ENCODE data around the gene TMEM131.

The TMEM131 gene

DNA sequence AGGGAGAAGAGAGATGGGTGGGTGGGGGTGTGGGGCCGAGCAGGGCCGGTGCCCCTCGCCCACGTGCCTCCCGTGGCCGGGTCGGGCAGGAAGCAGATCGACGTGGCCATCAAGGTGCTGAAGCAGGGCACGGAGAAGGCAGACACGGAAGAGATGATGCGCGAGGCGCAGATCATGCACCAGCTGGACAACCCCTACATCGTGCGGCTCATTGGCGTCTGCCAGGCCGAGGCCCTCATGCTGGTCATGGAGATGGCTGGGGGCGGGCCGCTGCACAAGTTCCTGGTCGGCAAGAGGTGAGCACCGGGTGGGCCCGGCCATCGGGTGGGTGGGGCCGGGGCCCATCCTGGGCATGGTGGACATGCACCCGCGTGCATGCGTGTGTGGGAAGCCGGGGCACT lies 260.6 kb downstream of the TMEM131 start:
- no peak for DNase-seq

DNA sequence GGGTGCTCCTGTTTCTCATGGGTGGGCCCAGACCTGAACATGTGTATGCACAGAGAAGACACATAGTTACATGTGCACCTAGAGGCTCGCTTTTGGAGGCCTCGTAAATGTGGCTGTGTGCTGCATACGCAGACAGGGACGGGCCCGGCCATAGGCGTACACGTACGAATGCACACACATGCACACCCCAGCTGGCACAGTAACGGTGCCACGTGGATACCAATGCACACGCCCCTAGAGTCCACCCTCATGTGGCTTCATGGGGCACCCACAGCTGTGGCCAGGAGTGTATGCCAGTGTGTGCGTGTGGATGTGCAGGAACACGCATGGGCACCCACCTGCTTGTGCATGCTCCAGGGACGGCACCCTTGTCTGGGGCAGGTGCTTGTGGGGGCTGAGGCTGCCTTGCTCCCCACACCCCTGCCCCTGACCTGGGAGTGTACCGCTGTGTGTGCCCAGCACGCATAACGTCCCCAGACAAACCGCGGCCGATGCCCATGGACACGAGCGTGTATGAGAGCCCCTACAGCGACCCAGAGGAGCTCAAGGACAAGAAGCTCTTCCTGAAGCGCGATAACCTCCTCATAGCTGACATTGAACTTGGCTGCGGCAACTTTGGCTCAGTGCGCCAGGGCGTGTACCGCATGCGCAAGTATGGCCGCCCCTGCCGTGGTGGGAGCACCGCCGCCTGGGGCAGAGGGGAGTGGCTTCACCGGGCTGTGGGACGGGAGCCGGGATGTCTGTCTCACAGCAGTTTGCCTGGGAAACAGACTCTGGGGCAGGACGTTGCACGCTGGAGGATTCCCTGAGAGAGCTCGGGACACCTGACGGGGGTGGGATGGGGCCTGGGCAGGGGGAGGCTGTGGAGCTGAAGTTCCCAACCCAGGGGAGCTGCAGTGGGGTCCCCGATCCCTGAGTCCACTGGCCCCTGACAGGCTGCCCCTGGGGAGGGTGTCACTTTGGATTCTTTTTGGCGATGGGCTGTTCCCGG lies 261.4 kb downstream of the TMEM131 start:
- no peak for DNase-seq

DNA sequence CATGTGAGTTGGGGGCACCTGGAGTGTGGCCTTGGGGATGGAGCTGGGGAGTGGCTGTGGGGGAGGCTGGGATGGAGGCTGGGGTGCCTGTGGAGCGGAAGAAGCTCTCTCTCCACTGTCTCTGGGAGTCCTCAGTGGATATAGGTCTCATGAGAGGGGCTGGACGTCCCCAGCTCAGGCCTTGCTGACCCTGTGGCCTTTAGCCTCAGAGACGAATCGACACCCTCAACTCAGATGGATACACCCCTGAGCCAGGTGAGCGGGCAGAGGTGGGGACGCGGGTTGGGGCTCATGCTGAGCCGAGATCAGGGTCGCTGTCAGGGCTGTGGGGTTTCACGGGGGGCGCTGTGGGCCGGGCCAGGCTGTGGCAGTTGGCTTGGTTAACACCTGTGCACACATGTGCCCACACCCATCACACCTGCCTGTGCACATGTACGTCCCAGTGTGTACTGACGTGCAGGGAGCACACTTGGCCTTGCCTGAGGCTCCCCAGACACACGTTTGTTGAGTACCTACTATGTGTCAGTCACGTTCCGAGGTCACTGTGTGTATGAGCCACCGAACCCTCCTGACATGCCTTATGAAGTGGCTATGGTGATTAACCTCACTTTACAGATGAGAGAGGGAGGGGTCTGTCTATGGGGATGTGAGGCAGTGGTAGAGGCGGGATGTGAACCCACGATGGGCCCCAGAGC lies 262.3 kb downstream of the TMEM131 start:
- DNase-seq = no peak

DNA sequence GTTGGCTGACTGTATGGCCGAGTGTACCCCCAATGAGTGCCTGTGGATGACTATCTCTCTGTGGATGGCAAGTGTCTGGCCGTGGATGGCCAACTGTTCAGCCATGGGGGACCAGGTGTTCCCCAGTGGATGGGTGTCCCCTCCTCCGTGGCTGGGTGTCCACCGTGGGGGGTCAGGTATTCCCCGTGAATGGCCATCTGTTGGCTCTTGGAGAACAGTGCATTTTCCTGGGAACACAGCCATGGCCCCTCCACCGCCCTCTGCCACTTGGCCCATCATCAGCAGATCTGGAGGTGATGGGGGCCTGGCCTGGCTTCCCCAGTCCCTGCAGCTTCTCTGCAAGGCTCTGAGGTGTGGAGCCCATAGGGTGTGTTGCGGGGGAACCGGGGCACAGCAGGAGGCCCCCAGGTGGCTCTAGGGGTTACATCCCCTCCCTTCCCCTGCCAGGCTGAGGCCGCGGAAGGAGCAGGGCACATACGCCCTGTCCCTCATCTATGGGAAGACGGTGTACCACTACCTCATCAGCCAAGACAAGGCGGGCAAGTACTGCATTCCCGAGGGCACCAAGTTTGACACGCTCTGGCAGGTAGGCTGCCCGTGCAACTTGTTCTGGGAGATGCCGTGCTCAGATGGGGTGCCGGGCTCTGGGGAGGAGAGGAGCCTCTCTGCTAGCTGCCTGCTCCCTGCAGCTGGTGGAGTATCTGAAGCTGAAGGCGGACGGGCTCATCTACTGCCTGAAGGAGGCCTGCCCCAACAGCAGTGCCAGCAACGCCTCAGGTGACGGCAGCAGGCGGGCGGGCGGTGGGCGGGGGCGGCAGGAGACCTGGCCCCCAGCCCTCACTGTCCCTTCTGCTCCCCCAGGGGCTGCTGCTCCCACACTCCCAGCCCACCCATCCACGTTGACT lies 263.1 kb downstream of the TMEM131 start:
- DNase-seq = no peak

DNA sequence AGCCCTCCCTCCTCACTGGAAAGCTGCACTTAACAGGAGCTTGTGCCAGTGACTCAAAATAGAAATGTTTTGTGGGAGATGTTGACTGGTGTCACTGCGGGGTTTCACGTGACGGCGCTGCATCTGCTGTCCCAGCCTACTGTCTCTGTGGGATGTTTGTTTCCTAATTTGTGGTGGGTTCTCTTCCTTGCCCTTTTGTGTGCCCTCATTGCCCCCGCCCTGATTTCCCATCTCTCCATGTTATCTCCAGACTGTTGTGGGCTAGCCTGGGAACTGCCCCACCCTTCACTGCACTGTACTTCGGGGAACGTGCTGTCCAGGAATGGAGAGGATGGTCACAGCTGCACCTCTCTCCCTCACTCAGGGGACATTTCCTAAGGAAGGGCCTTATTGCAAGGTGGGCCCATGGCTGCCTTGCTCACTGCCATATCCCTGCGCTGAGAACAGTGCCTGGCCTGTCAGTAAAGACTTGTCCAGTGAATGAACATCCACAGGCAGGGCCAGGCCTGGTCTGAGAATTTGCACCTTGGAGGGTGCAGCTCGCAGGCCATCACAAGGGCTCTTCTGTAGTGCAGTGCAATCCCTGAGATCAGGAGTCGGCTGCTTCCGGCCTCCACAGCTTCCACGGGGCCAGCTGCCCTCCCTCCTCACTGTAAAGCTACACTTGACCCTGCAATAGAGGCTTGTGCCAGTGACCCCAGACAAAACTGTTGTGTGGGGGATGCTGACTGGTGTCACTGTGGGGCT lies 264.3 kb downstream of the TMEM131 start:
- DNase-seq = no peak

DNA sequence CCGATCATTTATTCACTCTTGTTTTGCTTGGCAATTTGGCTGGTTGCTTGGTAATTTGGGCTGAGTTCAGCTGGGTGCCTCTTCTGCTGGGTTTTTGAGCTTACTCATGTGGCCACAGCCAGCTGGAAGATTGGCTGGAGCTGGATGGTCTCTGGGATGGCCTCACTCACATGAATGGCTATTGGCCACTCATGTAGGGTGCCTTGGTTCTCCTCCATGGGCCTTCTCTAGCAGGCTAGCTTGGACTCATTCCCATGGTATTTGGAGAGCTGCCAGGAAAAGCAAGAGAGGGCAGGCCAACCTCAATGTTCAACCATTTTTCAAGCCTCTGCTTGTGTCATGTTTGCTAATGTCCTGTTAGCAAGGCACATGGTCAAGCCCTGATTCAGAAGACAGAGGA lies 265.5 kb downstream of the TMEM131 start:
- DNase-seq = peak; percentile 35

DNA sequence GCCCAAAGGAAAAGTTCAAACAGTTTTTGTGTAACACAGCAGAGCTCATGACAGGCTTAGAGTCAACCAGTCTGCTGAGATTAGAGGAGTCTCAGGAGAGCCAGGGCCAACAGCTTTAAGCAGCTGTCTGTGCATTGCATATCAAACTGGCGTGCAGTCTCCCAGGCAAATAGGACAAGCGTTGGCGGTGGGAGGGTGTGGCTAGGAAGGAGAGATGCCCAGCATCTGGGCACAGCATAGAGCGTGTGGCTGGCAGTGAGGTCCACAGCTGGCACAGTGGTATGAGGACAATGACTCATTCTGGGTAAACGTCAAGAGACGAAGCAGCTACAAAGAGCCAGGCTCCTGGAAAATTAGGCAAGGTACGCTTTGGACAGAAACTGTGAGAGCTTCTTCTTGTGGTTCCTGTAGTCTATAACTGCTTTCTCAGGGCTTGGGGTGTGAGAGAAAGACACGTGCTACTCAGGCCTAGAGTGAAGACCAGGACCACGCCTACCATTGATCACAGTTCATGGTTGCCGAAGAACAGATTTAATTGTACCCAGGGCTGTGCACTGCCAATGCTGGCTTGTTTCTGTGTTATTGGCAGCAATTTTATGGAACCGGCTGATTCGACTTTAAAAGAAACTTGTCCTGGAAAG lies 267.5 kb downstream of the TMEM131 start:
- DNase-seq = no peak

DNA sequence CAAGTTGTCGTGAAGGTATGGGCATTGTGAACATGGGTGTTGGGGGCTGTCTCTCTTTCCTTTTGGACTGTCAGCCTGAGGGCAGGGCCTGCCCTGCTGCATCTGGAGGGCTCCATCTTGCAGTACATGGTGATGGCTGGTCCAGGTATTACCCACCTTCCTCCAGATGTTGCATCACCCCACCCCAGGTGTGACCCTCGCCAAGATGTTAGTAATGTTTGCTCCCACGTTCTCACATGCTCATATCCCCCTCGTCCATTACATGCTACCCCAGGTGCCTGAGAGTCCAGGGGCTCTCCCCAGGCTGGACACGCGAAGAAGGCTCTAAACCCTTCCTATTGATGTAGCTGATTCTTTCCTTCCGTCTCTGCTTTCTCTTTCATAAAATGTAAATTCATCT lies 268.5 kb downstream of the TMEM131 start:
- DNase-seq = no peak

DNA sequence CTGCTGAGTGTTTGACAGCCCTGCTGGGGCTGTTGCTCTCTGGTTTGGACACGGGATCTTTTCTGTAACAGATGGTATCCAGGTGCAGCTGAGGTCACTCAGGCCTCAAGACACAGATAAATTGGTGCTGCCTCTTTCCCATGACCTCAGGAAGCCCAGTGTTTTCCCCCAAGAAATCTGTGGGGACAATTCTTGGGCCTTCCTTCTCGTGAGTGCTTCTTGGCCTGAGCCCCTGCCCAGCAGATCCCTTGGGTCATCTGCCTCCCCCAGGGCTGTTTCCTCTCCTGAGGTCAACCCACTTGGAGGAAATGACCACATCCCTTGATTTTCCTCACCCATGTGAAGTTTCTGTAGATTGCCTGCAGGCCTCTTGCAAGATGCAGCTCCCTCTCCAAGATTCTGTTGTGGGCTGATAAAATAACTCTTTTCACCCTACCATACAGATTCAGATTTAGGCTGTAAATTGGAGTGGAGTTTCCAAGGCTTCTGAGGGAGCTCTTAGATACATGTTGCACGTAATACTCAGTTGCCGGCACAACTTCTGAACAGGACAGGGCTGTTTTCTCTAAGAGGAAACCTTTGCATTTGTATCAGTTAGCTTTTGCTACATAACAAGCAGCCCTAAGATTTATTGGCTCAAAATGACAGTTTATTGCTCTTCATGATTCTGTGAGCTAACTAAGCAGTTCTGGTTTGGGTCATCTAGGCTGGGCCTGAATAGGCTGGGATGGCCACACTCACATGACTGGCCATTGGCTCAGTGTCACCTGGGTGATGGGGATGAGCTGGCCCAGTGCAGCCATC lies 269.3 kb downstream of the TMEM131 start:
- no peak for DNase-seq

DNA sequence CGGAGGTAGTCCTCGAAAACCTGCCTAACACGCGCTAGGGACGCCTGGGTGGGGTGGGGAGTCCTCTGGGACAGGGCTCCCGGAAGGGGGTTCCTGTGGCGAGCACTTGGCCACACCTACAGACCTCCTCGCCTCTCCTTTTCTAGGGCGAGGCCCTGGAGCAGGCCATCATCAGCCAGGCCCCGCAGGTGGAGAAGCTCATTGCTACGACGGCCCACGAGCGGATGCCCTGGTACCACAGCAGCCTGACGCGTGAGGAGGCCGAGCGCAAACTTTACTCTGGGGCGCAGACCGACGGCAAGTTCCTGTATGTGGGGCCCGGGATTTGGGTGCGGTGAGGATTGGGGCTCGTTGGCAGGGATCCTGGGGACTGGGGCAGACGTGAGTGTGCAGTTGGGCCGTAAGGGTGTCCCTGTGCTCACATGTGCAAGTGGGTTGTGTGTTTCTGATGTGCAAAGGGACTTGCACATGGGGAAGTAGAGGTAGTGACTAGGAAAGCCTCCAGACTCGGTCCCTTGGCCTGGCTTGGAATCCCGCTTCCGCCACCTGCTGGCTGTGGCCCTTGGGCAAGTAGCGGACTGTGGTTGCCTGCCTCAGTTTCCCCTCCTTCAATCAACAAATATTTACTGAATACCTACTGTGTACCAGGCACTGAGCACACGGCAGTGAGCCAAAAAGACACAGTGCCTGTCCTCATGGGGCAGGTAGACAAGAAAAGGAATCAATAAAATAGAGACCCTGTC lies 270.6 kb downstream of the TMEM131 start:
- DNase-seq = no peak

DNA sequence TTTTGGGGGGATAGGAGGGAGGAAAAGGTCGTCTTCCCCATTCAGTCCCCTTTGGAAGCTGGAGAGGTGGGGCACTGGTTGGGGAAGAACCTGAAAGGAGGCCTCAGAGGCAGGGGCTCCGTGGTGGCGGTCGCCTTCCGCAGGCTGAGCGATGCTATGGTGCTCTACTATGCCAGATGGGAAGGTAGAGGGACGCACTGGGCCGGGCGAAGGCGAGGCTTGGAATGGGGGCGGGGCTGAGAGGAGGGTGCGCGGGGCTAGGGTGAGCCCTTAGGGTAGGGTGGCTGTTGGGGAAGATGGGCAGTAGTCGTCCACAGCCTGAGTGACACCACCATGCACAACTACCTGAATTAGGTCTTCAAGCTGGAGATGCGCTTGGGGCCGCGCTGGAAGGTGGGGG lies 271.2 kb downstream of the TMEM131 start:
- DNase-seq = no peak

DNA sequence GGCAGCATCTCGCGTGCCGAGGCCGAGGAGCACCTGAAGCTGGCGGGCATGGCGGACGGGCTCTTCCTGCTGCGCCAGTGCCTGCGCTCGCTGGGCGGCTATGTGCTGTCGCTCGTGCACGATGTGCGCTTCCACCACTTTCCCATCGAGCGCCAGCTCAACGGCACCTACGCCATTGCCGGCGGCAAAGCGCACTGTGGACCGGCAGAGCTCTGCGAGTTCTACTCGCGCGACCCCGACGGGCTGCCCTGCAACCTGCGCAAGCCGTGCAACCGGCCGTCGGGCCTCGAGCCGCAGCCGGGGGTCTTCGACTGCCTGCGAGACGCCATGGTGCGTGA lies 271.7 kb downstream of the TMEM131 start:
- no peak for DNase-seq

DNA sequence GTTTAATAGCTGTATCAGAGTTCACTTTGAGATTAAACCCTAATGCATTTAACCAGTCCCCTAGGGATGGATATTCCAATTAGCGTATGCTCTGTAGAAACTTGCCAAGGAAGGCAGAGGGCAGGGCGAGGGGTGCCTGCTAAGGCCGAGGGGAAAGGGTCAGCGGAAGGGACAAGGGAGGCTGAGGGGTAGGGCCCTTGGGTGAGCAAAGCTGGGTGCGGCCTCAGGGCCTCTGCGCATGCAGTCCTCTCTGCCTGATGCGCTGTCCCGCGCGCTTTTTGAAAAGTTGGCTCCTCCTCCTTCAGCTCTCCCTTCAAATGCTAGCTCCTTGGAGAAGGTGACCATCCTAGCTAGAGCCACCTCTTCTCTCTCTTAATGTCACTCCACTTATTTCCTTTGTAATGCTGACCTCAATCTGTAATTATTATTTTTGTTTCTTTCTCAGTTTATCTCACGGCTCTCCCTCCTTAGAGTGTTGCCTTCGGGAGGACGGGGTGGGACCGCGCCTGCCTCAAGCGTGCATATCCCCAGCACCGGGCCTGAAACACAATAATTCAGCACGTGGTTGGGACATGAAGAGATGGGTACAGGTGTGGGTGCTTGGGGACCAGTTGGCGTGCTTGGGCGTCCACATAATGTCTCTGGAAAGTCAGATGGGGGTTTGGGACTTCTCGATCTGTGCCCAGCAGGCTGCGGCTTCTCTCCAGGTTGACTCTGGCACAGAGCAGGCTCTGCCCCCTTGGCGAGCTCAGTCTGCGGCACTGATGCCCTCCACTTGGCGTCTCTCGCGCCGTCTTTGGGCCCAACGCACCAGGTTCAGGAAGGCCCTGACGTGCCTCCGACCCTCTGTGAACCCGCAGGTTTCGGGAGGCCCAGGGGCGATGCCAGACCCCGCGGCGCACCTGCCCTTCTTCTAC lies 272.3 kb downstream of the TMEM131 start:
- no peak for DNase-seq

DNA sequence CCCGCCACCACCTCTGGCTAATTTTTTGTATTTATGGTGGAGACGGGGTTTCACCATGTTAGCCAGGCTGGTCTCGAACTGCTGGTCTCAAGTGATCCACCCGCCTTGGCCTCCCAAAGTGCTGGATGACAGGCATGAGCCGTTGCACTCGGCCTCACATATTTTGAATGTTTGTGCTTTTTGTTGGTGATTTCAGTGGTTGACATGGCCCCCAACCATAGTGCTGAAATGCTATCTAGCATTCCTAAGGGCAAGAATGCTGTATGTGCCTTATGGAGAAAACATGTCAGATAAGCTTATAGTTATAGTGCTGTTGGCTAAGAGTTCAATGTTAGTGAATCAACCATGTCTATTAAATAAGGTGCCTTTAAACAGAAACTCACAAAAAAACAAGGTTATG lies 273.5 kb downstream of the TMEM131 start:
- DNase-seq = peak; percentile 40

DNA sequence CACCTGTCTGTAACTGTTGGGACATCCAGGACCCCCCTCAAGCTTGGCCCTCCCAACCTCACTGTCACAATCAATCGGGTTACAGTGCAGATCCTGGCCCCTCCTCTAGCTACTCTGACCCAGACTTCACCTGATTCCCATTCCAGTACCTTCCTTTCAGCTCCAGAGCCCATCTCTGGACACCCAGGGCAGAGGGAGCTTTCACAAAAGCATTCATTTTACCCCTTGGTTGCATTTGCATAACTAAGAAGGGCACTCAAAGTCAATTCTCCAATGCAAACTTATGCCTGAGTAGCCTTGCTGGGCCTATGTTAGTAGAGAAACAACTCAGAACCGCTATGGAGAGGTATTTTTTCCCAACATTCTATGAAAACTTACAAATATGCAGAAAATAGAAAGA lies 275.0 kb downstream of the TMEM131 start:
- no peak for DNase-seq

DNA sequence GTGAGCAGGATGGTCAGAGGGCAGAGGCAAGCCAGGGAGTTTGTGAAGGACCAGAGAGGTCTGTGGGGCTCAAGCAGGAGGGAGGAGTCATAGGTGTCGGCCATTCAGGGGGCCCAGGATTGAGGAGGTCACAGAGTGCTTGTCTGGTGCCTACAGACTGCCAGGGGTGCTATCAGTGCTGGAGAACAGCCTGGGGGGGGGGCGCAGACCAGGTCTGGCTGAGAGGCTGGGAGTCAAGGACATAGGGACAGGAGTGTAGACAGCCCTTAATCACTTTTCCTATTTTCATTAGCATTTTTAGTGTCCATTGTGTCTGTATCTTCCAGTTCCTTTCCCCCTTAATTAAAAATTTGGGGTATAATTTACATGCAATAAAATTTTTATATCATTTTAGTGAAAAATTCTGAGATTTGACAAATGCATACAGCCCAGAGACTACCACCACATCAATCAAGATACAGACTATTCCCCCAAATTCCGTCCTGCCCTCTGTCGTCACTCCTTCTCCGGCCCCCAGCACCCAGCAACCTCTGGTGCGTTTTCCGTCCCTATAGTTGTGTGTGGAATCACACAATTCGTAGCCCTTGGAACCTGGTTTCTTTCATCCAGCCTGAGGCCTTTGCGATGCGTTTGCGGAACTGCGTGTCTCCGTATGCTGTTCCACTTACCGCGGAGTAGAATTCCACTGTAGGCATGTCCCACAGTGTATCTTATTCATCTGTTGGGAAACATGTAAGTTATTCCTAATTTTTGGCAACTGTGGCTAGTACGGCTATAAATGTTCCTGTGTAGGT lies 276.2 kb downstream of the TMEM131 start:
- DNase-seq = no peak

DNA sequence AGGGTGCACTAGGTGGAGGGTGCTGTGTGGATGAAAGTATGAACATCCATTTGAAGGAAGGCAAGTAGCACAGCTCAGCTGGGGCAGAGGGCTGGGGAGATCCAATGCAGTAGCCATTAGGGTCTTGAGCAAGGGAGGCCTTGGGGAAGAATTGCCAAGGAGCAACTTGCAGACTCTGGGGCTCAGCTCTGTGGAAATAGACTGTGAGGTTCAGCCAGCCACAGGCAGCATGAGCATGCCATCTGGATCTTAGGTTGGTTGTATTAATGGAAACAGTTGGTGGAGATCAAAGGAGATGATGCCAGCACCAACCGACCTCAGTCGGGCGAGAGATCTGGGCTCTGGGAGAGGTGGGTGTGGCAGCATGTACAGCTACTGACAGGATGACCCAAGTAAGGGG lies 276.8 kb downstream of the TMEM131 start:
- DNase-seq = no peak

Data from fibroblast of skin of scalp (primary cell).